ENCODE data around the gene EFNA3.
A peak's percentile ranks its signal among the peaks of the same experiment; 100 is the strongest.

Gene EFNA3

DNA sequence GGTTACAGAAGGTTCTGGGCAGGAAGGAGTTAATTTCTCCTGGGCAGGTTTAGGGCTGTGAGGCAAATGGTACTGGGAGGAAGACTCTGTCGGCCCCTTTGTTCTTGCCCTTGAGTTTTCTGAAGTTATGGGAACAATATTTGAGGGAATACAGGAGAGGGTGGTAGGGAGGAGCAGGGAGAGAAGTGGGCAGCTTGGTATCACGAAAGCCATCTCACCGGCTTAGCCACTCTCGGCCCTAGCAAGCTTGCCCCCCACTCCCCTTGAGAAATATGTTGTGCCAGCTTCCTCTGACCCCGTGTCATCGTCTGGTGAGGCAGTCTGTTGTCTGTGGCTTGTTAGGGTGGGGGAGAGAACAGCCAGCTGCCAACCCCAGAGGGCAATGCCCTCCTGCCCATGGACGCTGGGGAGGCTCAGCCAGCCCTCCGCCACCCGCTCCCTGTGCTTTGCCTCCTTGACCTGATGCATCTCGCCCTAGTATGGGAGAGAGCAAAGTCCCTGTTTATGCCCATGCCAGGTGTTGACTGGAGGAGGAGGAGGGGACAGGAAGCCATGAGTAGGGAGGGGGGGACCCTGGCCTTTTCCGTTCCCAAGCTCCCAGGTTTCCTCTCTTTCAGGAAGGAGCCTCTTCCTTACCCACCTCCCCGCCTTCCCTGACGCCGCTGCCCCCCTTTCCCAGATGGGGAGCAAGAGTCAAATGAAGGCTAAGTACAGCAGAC is 50.3 kb downstream of the EFNA3 start:
- FAIRE-seq = no peak
- DNase-seq (ENCODE audit: insufficient read length, low spot score) = no peak

- DNase-seq (ENCODE audit: insufficient read length, low spot score) = no peak
- FAIRE-seq = no peak
Observed at GRCh38 chr1:155130272-155131006, 51.8 kb downstream of the EFNA3 start.

- no peak for FAIRE-seq
- no peak for DNase-seq (ENCODE audit: insufficient read length, low spot score)
Observed at GRCh38 chr1:155131285-155131684, 52.6 kb downstream of the EFNA3 start.

DNA sequence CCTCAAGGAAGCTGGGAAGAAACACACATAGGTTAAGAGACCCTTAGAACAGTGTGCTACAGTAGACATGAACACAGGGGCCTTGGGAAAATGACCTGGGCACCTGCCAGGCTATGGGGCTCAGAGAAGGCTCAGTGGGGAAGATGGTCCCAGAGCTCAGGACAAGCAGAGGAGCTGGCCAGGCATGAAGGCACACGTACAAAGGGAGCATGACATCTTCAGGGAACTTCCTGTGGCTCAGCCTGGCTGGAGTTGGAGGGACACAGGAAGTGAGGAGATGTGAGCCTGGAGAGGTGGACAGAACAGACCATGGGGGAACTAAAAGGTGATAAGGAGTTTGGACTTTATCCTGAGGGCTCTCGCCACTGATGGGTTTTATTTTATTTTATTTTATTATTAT is 53.2 kb downstream of the EFNA3 start:
- FAIRE-seq = no peak
- no peak for DNase-seq (ENCODE audit: insufficient read length, low spot score)

- FAIRE-seq = no peak
- no peak for DNase-seq (ENCODE audit: insufficient read length, low spot score)
Observed at GRCh38 chr1:155133799-155134281, 55.2 kb downstream of the EFNA3 start.

GRCh38 chr1:155134322-155134721 is 55.7 kb downstream of the EFNA3 start:
- FAIRE-seq (no peak), DNase-seq (ENCODE audit: insufficient read length, low spot score) (no peak)

DNA sequence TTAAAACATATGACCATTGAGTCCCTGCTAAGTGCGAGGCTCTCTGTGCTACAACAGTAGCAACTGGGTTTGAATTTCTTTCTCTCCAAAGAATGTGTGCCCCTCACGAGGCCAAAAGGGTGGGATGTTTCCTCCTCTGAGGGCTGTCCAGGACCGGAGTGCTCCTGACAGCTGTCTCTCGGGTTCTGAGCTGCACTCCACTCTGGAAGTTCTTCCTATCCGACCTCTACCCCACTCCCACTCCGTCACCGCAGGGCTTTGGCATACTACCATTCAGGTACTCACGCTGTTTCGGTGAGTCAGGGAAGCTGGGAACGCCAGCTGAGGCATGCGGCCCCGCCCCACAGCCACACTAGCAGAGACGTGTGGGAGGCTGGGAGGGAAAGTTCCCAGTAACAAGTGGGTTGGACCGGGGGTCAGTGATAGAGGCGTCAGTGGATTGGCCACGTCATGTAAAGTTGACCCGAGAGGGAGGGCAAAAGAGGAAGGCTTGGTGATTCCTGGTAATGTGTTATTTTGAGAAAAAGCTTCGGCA is 56.3 kb downstream of the EFNA3 start:
- FAIRE-seq (no peak), DNase-seq (ENCODE audit: insufficient read length, low spot score) (peak; percentile 80)

DNA sequence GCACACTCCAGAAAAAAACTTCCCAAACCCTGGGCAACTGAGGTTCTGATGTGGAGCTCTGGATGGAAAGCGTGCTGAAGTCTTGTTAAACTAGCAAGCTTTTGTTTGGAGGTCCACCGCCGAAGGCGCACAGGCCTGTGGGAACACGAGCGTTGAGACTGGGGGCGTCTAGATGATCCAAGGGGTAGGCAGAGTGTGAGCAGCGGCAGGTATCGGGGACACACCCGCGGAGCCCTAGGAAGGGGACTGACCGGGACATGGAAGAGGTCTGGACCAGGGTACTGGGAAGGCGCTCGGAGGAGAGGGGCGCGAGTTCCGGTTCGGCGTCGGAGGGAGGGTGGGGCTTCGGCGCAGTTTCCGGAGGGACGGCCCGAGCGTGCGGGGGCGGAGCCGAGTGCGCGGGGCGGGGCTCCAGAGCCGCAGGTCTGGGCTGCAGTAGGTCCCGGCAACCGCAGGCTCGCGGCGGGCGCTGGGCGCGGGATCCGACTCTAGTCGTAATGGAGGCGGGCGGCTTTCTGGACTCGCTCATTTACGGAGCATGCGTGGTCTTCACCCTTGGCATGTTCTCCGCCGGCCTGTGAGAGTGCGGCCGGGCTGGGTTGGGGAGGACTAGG is 56.9 kb downstream of the EFNA3 start, which contains the start of gene SLC50A1:
Gene SLC50A1, plus strand, starts transcription at position 438 of the 614 bp plus-strand sequence. Its CDS starts 60 bp downstream, at position 498.
- FAIRE-seq (no peak), DNase-seq (ENCODE audit: insufficient read length, low spot score) (peak; percentile 73)

- no peak for DNase-seq (ENCODE audit: insufficient read length, low spot score)
- FAIRE-seq = no peak
Observed at GRCh38 chr1:155136748-155137147, 58.1 kb downstream of the EFNA3 start.

Measured in HTR-8/SVneo (cell line).